HL-60 (cell line): ENCODE measurements around the gene STAT2.
"Not testable (repeated sequence)": the region's sequence is repeated elsewhere in the genome, so short reads cannot be mapped to it uniquely, and the experiment has no call there.

Experiments used
- DNase-seq, 2 experiments: peaks; one replicate each; pipeline ENCODE4 v3.0.0-alpha.2; 2010 to 2020; ENCODE audit warnings: low read depth in 1 of 2, low spot score in 1 of 2
- H3K27ac ChIP-seq: fragments of 250-450 bp; sonication (Bioruptor Pico); replicated peaks from 2 replicates; pipeline ENCODE4 v1.5.1; 2020; ENCODE audit warnings: mild to moderate bottlenecking, moderate library complexity
- H3K27me3 ChIP-seq: fragments of 250-450 bp; sonication (Bioruptor Pico); 2 replicates; pipeline ENCODE4 v1.5.1; 2021; ENCODE audit warnings: mild to moderate bottlenecking, moderate library complexity; ENCODE audit not compliant: insufficient read depth, poor library complexity, severe bottlenecking
- H3K4me3 ChIP-seq: replicated peaks from 2 replicates; pipeline ENCODE4 v1.5.1; 2011; ENCODE audit warnings: mild to moderate bottlenecking, control low read depth, low read length; ENCODE audit not compliant: insufficient read depth
- CTCF ChIP-seq: IDR thresholded peaks from one replicate; pipeline ENCODE4 v1.5.1; 2011; ENCODE audit warnings: low read length, control low read depth, inconsistent platforms; ENCODE audit not compliant: insufficient read depth
- GABPA ChIP-seq: IDR thresholded peaks from 2 replicates; pipeline ENCODE4 v1.6.1; 2012; ENCODE audit warnings: low read depth
- POLR2AphosphoS5 ChIP-seq: IDR thresholded peaks from 2 replicates; pipeline ENCODE4 v1.6.1; 2012; ENCODE audit warnings: low read depth
- REST ChIP-seq: IDR thresholded peaks from 2 replicates; pipeline ENCODE4 v1.6.1; 2012; ENCODE audit warnings: low read depth; ENCODE audit not compliant: insufficient replicate concordance
- SPI1 ChIP-seq: IDR thresholded peaks from 2 replicates; pipeline ENCODE4 v1.6.1; 2012; ENCODE audit warnings: low read depth, mild to moderate bottlenecking, borderline replicate concordance

Gene STAT2

GRCh38 chr12:56326533-56326932 is 33.4 kb downstream of the STAT2 start:
- H3K27me3 ChIP-seq, result no peaks in the 10 kb centered on the region
- no peak for DNase-seq
- TF ChIP-seq CTCF (no peak), POLR2AphosphoS5 (no peak), GABPA (no peak), REST (no peak), SPI1 (no peak)
- no peak overlapping the region for H3K4me3 ChIP-seq
- no peak overlapping the region for H3K27ac ChIP-seq

GRCh38 chr12:56326126-56326525 is 33.8 kb downstream of the STAT2 start:
- DNase-seq, result no peak
- Histone ChIP-seq H3K27me3 (no peaks in the 10 kb centered on the region), H3K4me3 (no peak overlapping the region), H3K27ac (no peak overlapping the region)
- TF ChIP-seq SPI1 (no peak), POLR2AphosphoS5 (no peak), REST (no peak), CTCF (no peak), GABPA (no peak)

GRCh38 chr12:56324206-56324605 is 35.7 kb downstream of the STAT2 start:
- TF ChIP-seq CTCF (no peak), REST (no peak), SPI1 (no peak), POLR2AphosphoS5 (no peak), GABPA (no peak)
- Histone ChIP-seq H3K27me3 (no peaks in the 10 kb centered on the region), H3K27ac (no peak overlapping the region), H3K4me3 (no peak overlapping the region)
- no peak for DNase-seq

GRCh38 chr12:56321610-56322009 is 38.3 kb downstream of the STAT2 start:
- DNase-seq, H3K27ac ChIP-seq, H3K27me3 ChIP-seq: not testable (repeated sequence)

More at GRCh38 chr12:56321610-56322009, 38.3 kb downstream of the STAT2 start:
- H3K4me3 ChIP-seq, result not testable (repeated sequence)
